Measurements from ENCODE around the gene SLC6A11. TPM values are rescaled to one million over a fixed set of nuclear protein-coding genes. Genes with fewer than 3 reads are reported as not detected.

Gene SLC6A11
- total RNA-seq, 1 experiment from 2014 or later, result not detected

DNA sequence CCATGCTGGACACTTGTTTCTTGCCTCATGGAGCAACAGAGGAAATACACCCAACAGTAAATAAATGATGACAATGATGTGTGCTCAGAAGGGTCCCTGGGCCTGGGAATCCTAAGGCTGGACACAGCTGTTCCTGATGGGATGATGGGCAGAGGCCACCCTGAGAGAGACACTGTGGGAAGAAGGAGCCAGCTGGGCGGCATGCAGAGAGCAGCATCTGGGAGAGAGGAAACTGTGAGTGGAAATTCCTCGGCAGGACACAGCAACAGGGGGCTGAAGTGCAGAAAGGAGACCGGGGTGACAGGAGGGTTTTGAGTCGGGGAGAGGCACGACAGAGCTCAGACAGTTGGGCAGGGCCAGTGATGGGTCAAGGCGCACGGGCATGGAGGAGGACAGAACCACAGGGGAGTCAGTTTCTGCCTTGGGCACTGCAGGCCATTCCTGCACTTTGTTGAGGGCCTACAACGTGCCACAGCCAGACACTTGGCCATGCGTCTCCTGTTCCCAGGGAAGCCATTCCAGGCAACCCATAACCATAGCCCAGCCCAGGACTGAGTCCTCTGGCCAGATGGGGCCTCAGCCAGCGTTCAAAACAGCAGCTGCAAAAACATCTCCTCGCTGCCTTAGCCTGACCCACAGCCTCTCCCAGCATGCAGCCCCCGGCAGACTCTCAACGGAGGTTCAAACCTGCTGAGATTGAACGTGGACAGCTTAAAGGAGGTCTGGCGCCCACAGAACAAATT lies 139.9 kb downstream of the SLC6A11 start:
- intact Hi-C loops (cut with micrococcal nuclease; ENCODE audit: unreplicated experiment), result no loop called here
- BruUV-seq (replicated peaks), result no TSS peak
- TF ChIP-seq, protein P1, sequence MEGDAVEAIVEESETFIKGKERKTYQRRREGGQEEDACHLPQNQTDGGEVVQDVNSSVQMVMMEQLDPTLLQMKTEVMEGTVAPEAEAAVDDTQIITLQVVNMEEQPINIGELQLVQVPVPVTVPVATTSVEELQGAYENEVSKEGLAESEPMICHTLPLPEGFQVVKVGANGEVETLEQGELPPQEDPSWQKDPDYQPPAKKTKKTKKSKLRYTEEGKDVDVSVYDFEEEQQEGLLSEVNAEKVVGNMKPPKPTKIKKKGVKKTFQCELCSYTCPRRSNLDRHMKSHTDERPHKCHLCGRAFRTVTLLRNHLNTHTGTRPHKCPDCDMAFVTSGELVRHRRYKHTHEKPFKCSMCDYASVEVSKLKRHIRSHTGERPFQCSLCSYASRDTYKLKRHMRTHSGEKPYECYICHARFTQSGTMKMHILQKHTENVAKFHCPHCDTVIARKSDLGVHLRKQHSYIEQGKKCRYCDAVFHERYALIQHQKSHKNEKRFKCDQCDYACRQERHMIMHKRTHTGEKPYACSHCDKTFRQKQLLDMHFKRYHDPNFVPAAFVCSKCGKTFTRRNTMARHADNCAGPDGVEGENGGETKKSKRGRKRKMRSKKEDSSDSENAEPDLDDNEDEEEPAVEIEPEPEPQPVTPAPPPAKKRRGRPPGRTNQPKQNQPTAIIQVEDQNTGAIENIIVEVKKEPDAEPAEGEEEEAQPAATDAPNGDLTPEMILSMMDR (IDR thresholded peaks at IDR 0.05; ENCODE audit: insufficient read depth in 1 of 2, low read depth in 1 of 2, low read length in 1 of 2, severe bottlenecking in 1 of 2, unreplicated experiment in 1 of 2), result no peak

DNA sequence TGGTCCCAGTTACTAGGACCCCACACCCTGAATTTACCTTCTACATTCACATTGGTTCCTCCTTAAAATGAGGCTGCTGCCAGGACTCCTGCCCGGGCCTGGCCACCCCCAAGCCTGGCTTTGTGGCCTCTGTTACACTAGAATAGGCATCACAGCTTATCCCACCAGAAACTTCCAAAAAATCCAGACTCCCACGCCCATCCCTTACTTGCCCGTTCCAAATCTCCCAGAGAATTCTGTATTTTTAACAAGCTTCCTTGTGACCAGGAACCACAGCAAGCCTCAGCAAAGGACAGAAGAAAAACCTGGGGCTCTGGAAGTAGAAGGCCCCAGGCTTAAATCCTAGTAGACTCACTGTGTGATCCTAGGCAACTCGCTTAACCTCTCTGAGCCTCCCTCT lies 140.5 kb downstream of the SLC6A11 start:
- Histone ChIP-seq H3K9me3 (no peaks in the 10 kb centered on the region), H3K36me3 (ENCODE audit: control insufficient read depth, insufficient read depth, low read length) (no peaks in the 10 kb centered on the region), H3K4me3 (ENCODE audit: low read depth, low read length) (no peak overlapping the region), H3K4me1 (no peaks in the 10 kb centered on the region), H3K27me3 (replicated peaks; ENCODE audit: control insufficient read depth, insufficient read depth, low read length) (peaks cover 1% of the 10 kb centered on the region; the same call in 1 of the 2 replicates)
- TF ChIP-seq, protein P1 (IDR thresholded peaks at IDR 0.05; ENCODE audit: insufficient read depth in 1 of 2, low read depth in 1 of 2, low read length in 1 of 2, severe bottlenecking in 1 of 2, unreplicated experiment in 1 of 2), result no peak
- Mint-ChIP-seq H3K27me3 (ENCODE audit: insufficient read depth, unreplicated experiment) (peaks cover 10% of the 10 kb centered on the region), H3K4me3 (ENCODE audit: unreplicated experiment) (no peak overlapping the region), H3K9me3 (ENCODE audit: unreplicated experiment) (no peaks in the 10 kb centered on the region), H3K4me1 (ENCODE audit: low read depth, unreplicated experiment) (no peaks in the 10 kb centered on the region), H3K36me3 (ENCODE audit: insufficient read depth, unreplicated experiment) (no peaks in the 10 kb centered on the region), H3K27ac (ENCODE audit: unreplicated experiment) (no peak overlapping the region)
- ChIA-PET CTCF (no interaction called here), POLR2A (no interaction called here)
- intact Hi-C loops (cut with micrococcal nuclease; ENCODE audit: unreplicated experiment), result no loop called here
- no TSS peak for BruUV-seq (replicated peaks)
- no peak for DNase-seq

More for the DNA sequence above, 139.9 kb downstream of the SLC6A11 start:
- Mint-ChIP-seq H3K9me3 (ENCODE audit: unreplicated experiment) (no peaks in the 10 kb centered on the region), H3K27ac (ENCODE audit: unreplicated experiment) (no peak overlapping the region), H3K4me3 (ENCODE audit: unreplicated experiment) (no peak overlapping the region), H3K36me3 (ENCODE audit: insufficient read depth, unreplicated experiment) (no peaks in the 10 kb centered on the region), H3K4me1 (ENCODE audit: low read depth, unreplicated experiment) (no peaks in the 10 kb centered on the region), H3K27me3 (ENCODE audit: insufficient read depth, unreplicated experiment) (peaks cover 10% of the 10 kb centered on the region)
- Histone ChIP-seq H3K36me3 (ENCODE audit: control insufficient read depth, insufficient read depth, low read length) (no peaks in the 10 kb centered on the region), H3K4me3 (ENCODE audit: low read depth, low read length) (no peak overlapping the region), H3K4me1 (no peaks in the 10 kb centered on the region), H3K27me3 (replicated peaks; ENCODE audit: control insufficient read depth, insufficient read depth, low read length) (peaks cover 1% of the 10 kb centered on the region; the same call in 1 of the 2 replicates), H3K9me3 (no peaks in the 10 kb centered on the region)
- no peak for DNase-seq
- POLR2A ChIA-PET, result no interaction called here
- CTCF ChIA-PET, result no interaction called here

DNA sequence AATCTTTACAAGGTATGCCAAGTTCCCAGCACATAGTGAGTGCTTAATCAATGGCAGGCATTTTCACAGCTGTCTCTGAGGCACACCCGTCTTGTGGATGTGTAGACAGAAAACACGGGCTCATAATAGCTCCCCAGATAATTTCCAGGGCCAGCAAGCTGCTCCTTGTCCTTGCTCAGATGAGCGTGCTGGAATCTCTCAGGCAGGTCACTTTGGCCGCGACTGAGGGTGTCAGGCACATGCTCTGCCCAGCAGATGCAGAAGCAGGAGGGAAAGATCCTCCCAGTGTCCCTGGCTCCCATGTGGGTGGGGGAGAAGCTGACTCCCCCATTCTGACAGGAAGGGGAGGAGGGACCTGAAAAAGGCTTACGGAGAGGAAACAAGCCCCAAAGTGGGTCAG lies 141.0 kb downstream of the SLC6A11 start:
- H3K27me3 ChIP-seq (replicated peaks; ENCODE audit: control insufficient read depth, insufficient read depth, low read length), result peaks cover 1% of the 10 kb centered on the region; the same call in 1 of the 2 replicates
- Mint-ChIP-seq H3K27me3 (ENCODE audit: insufficient read depth, unreplicated experiment) (peaks cover 10% of the 10 kb centered on the region), H3K9me3 (ENCODE audit: unreplicated experiment) (no peaks in the 10 kb centered on the region), H3K27ac (ENCODE audit: unreplicated experiment) (no peak overlapping the region), H3K4me1 (ENCODE audit: low read depth, unreplicated experiment) (no peaks in the 10 kb centered on the region), H3K4me3 (ENCODE audit: unreplicated experiment) (no peak overlapping the region), H3K36me3 (ENCODE audit: insufficient read depth, unreplicated experiment) (no peaks in the 10 kb centered on the region)
- POLR2A ChIA-PET, result no interaction called here
- H3K4me1 ChIP-seq, result no peaks in the 10 kb centered on the region
- no peak overlapping the region for H3K4me3 ChIP-seq (ENCODE audit: low read depth, low read length)
- intact Hi-C loops (cut with micrococcal nuclease; ENCODE audit: unreplicated experiment), result no loop called here
- no peaks in the 10 kb centered on the region for H3K36me3 ChIP-seq (ENCODE audit: control insufficient read depth, insufficient read depth, low read length)
- H3K9me3 ChIP-seq, result no peaks in the 10 kb centered on the region
- no peak for DNase-seq
- no TSS peak for BruUV-seq (replicated peaks)
- TF ChIP-seq, protein P1 (IDR thresholded peaks at IDR 0.05; ENCODE audit: insufficient read depth in 1 of 2, low read depth in 1 of 2, low read length in 1 of 2, severe bottlenecking in 1 of 2, unreplicated experiment in 1 of 2), result no peak
- CTCF ChIA-PET, result no interaction called here
